Duodenal mucosa (tissue), 2 donors: ENCODE results near the gene TLCD2.
"Not testable (repeated sequence)": the region's sequence is repeated elsewhere in the genome, so short reads cannot be mapped to it uniquely, and the experiment has no call there.

Experiments
- H3K27ac ChIP-seq: one replicate; pipeline ENCODE4 v1.7.0; 2013; ENCODE audit warnings: low read depth, low read length
- H3K27me3 ChIP-seq, 2 donors: one replicate each; pipeline ENCODE4 v1.7.0; 2013; ENCODE audit warnings: low read length in 2 of 2, control low read depth in 1 of 2; ENCODE audit not compliant: insufficient read depth in 2 of 2, control insufficient read depth in 1 of 2
- H3K36me3 ChIP-seq, 2 donors: one replicate each; pipeline ENCODE4 v1.7.0; 2013; ENCODE audit warnings: low read length in 2 of 2, control low read depth in 1 of 2; ENCODE audit not compliant: insufficient read depth in 2 of 2, control insufficient read depth in 1 of 2
- H3K4me1 ChIP-seq, 2 donors: one replicate each; pipeline ENCODE4 v1.7.0; 2013; ENCODE audit warnings: low read length in 2 of 2, control low read depth in 1 of 2; ENCODE audit not compliant: insufficient read depth in 2 of 2, control insufficient read depth in 1 of 2
- H3K4me3 ChIP-seq, 2 donors: one replicate each; pipeline ENCODE4 v1.7.0; 2013; ENCODE audit warnings: low read length in 2 of 2, low read depth in 1 of 2
- H3K9ac ChIP-seq, 2 donors: one replicate each; pipeline ENCODE4 v1.7.0; 2013; ENCODE audit warnings: low read length in 2 of 2, low read depth in 1 of 2
- H3K9me3 ChIP-seq, 2 donors: one replicate each; pipeline ENCODE4 v1.7.0; 2013; ENCODE audit warnings: low read length in 2 of 2, control low read depth in 1 of 2; ENCODE audit not compliant: control insufficient read depth in 1 of 2

TLCD2 gene

GRCh38 chr17:1653735-1654134, 56.4 kb downstream of the TLCD2 start:
- Histone ChIP-seq H3K4me3 (no peak overlapping the region), H3K9ac (no peak overlapping the region), H3K27me3 (no peaks in the 10 kb centered on the region), H3K36me3 (peaks cover 51 to 75% of the 10 kb centered on the region in 2 donors), H3K9me3 (no peaks in the 10 kb centered on the region), H3K4me1 (peaks cover 15 to 19% of the 10 kb centered on the region in 2 donors), H3K27ac (no peak overlapping the region)

DNA sequence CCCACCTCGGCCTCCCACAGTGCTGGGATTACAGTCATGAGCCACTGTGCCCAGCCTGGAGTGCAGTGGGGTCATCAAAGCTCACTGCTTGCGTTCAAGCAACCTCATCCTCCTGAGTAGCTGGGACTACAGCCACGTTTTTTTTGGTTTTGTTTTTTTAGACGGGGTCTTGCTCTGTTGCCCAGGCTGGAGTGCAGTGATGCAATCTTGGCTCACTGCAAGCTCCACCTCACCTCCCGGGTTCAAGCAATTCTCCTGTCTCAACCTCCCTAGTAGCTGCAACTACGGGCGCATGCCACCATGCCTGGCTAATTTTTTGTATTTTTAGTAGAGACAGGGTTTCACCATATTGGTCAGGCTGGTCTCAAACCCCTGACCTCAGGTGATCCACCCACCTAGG, 57.4 kb downstream of the TLCD2 start:
- H3K9me3 ChIP-seq, H3K27ac ChIP-seq, H3K9ac ChIP-seq, H3K4me3 ChIP-seq, H3K27me3 ChIP-seq: not testable (repeated sequence)
- H3K4me1 ChIP-seq = peaks cover 23 to 27% of the 10 kb centered on the region in 2 donors
- peaks cover 42 to 67% of the 10 kb centered on the region in 2 donors for H3K36me3 ChIP-seq
